Omental fat pad (tissue), 4 donors: Measurements from ENCODE around the gene IGHMBP2. TPM values are rescaled to one million over a fixed set of nuclear protein-coding genes. Genes with fewer than 3 reads are reported as not detected.

ENCODE experiments used
- total RNA-seq, 4 donors: library from RNA; depleted of rRNA; stranded (reverse); fragments of >200 nt; gene quantifications; one replicate each; pipeline ENCODE4 v1.1.0, GENCODE V29; 2016

Gene IGHMBP2
- total RNA-seq, 4 donors from 2014 or later, result 8.7 to 23.4 (median 13.8) TPM

Other genes with a start within 250 kb of the IGHMBP2 start
- 1 to 10 TPM in 1 of 4 donors, not detected in 3; 2.0 TPM for gene GAL, start 219.3 kb upstream of the IGHMBP2 start, total RNA-seq
- gene TESMIN, start 152.4 kb upstream of the IGHMBP2 start, total RNA-seq, result 1 to 10 TPM in 1 of 4 donors, under 1 TPM in 3; 0.36 to 2.2 (median 0.47) TPM
- 10 to 100 TPM; 36.1 to 54.9 (median 48.2) TPM for gene CPT1A, start 62.0 kb upstream of the IGHMBP2 start, total RNA-seq
- 10 to 100 TPM; 31.8 to 57.5 (median 39.1) TPM for gene MRPL21, start 59 bp upstream of the IGHMBP2 start, total RNA-seq
- gene MRGPRD, start 77.1 kb downstream of the IGHMBP2 start, total RNA-seq, result not detected
- 10 to 100 TPM; 27.8 to 59.4 (median 54.5) TPM for gene MRGPRF, start 109.4 kb downstream of the IGHMBP2 start, total RNA-seq
- 10 to 100 TPM; 11.8 to 23.3 (median 15.4) TPM for gene TPCN2, start 145.0 kb downstream of the IGHMBP2 start, total RNA-seq